ENCODE measurements around the gene IL1R1. TPM values are rescaled to one million over a fixed set of nuclear protein-coding genes. Genes with fewer than 3 reads are reported as not detected.

Gene IL1R1
- polyA plus RNA-seq (0.40 TPM in 1 of 2 replicates, not detected in the other), polyA minus RNA-seq (not detected in 2 replicates)

DNA sequence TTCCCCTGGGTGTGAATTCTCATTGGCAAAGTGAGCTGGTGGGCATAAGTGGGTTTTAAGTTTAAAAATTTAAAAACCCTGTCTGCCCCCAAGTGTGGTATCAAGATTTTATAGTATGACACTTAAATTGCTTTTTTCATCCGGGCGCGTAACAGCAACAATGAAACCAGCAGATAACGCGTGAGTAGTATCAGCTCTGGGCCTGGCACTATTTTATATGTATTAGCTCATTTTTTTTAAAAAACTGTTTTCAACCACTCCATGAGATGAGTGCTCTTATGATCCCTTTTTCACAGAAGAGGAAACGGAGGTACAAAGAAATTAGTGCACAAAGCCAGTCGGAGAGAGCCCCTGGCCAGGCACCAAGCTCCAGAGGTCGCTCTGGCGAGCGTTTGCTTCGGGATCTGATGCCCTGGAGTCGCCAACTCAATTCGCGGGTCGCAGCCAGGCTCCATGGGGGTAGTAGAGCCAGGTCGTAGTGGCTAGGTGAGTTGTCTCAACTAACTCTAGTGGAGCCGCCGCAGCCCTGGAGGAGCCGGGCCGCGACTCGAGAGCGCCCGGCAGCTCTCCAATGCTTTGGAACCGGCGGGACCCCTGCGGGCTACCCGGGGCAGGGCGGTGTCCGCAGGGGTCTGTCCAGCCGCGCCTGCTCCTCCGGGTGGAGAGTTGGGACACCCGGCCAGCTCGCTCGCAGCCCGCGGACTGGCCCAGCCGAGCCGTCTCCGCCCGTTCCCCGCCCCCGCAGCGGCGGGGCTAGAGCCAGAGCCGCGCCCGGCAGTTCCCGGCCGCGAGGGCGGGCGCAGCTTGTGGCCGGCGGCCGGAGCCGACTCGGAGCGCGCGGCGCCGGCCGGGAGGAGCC is at the start of gene IL1R1:
IL1R1 (plus strand) TSS at position 777 of the 859 bp plus-strand sequence. CDS start 14,979 bp downstream, outside the sequence.
- Histone ChIP-seq H3K9me3 (ENCODE audit: low read length) (no peaks in the 10 kb centered on the region), H3K4me3 (ENCODE audit: low read length) (peak within 1 kb of the TSS; percentile 65), H3K9ac (ENCODE audit: low read length) (peak within 1 kb of the TSS; percentile 16), H3K36me3 (ENCODE audit: insufficient read depth, low read length) (no peaks in the 10 kb centered on the region), H3K4me2 (ENCODE audit: low read length) (no peak within 1 kb of the TSS), H3K9me2 (ENCODE audit: insufficient read depth, low read length) (no peaks in the 10 kb centered on the region), H4K20me1 (ENCODE audit: insufficient read depth) (no peaks in the 10 kb centered on the region), H2AFZ (ENCODE audit: low read depth, low read length) (no peak within 1 kb of the TSS), H3K79me2 (replicated peaks; ENCODE audit: insufficient read depth, low read length) (no peaks in the 10 kb centered on the region), H3K27ac (ENCODE audit: low read length) (no peak within 1 kb of the TSS), H3F3A (ENCODE audit: insufficient read depth, low read length, poor library complexity, severe bottlenecking) (no peaks in the 10 kb centered on the region), H3K27me3 (ENCODE audit: insufficient read depth, low read depth, low read length) (peaks cover 29% of the 10 kb centered on the region)
- TF ChIP-seq EZH2 (IDR thresholded peaks at IDR 0.05; ENCODE audit: borderline replicate concordance, insufficient read depth, low read length, poor library complexity, severe bottlenecking) (no peak), TAF1 (IDR thresholded peaks at IDR 0.05; ENCODE audit: low read depth) (no peak), MXI1 (conservative IDR thresholded peaks at IDR 0.05; ENCODE audit: poor library complexity, severe bottlenecking) (no peak), SMC3 (conservative IDR thresholded peaks at IDR 0.05; ENCODE audit: poor library complexity) (no peak), EP300 (conservative IDR thresholded peaks at IDR 0.05; ENCODE audit: poor library complexity, severe bottlenecking) (no peak), POLR2AphosphoS5 (IDR thresholded peaks at IDR 0.05) (no peak), RAD21 (conservative IDR thresholded peaks at IDR 0.05) (no peak), REST (IDR thresholded peaks at IDR 0.05; ENCODE audit: borderline replicate concordance) (no peak)
- TF ChIP-seq, protein P1, sequence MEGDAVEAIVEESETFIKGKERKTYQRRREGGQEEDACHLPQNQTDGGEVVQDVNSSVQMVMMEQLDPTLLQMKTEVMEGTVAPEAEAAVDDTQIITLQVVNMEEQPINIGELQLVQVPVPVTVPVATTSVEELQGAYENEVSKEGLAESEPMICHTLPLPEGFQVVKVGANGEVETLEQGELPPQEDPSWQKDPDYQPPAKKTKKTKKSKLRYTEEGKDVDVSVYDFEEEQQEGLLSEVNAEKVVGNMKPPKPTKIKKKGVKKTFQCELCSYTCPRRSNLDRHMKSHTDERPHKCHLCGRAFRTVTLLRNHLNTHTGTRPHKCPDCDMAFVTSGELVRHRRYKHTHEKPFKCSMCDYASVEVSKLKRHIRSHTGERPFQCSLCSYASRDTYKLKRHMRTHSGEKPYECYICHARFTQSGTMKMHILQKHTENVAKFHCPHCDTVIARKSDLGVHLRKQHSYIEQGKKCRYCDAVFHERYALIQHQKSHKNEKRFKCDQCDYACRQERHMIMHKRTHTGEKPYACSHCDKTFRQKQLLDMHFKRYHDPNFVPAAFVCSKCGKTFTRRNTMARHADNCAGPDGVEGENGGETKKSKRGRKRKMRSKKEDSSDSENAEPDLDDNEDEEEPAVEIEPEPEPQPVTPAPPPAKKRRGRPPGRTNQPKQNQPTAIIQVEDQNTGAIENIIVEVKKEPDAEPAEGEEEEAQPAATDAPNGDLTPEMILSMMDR (IDR thresholded peaks at IDR 0.05; ENCODE audit: poor library complexity, severe bottlenecking): no peak

- Histone ChIP-seq H3K9me3 (ENCODE audit: low read length) (no peaks in the 10 kb centered on the region), H2AFZ (ENCODE audit: low read depth, low read length) (no peak overlapping the region)
Measured at GRCh38 chr2:102093662-102094061, 48.9 kb upstream of the IL1R1 start.

More at GRCh38 chr2:102093662-102094061, 48.9 kb upstream of the IL1R1 start:
- no peaks in the 10 kb centered on the region for H3K9me2 ChIP-seq (ENCODE audit: insufficient read depth, low read length)
- H3K4me2 ChIP-seq (ENCODE audit: low read length): no peak overlapping the region
- no peaks in the 10 kb centered on the region for H3K36me3 ChIP-seq (ENCODE audit: insufficient read depth, low read length)
- H3K79me2 ChIP-seq (replicated peaks; ENCODE audit: insufficient read depth, low read length): no peaks in the 10 kb centered on the region
- no peaks in the 10 kb centered on the region for H4K20me1 ChIP-seq (ENCODE audit: insufficient read depth)
- H3K27ac ChIP-seq (ENCODE audit: low read length): no peak overlapping the region
- H3K4me3 ChIP-seq (ENCODE audit: low read length): no peak overlapping the region
- no peak overlapping the region for H3K9ac ChIP-seq (ENCODE audit: low read length)
- no peaks in the 10 kb centered on the region for H3F3A ChIP-seq (ENCODE audit: insufficient read depth, low read length, poor library complexity, severe bottlenecking)
- TF ChIP-seq EP300 (conservative IDR thresholded peaks at IDR 0.05; ENCODE audit: poor library complexity, severe bottlenecking) (no peak), MXI1 (conservative IDR thresholded peaks at IDR 0.05; ENCODE audit: poor library complexity, severe bottlenecking) (no peak), EZH2 (IDR thresholded peaks at IDR 0.05; ENCODE audit: borderline replicate concordance, insufficient read depth, low read length, poor library complexity, severe bottlenecking) (no peak), POLR2AphosphoS5 (IDR thresholded peaks at IDR 0.05) (no peak), TAF1 (IDR thresholded peaks at IDR 0.05; ENCODE audit: low read depth) (no peak), SMC3 (conservative IDR thresholded peaks at IDR 0.05; ENCODE audit: poor library complexity) (no peak), RAD21 (conservative IDR thresholded peaks at IDR 0.05) (no peak), REST (IDR thresholded peaks at IDR 0.05; ENCODE audit: borderline replicate concordance) (no peak)
- TF ChIP-seq, protein P1 (IDR thresholded peaks at IDR 0.05; ENCODE audit: poor library complexity, severe bottlenecking): no peak
- H3K27me3 ChIP-seq (ENCODE audit: insufficient read depth, low read depth, low read length): no peaks in the 10 kb centered on the region
